Frontal cortex (tissue), 4 donors: ENCODE data around the gene SORCS3. TPM values are rescaled to one million over a fixed set of nuclear protein-coding genes. Genes with fewer than 3 reads are reported as not detected.

Experiments
- DNase-seq, 2 donors: peaks; one replicate each; pipeline ENCODE4 v3.0.0; 2012; ENCODE audit warnings: low spot score in 2 of 2
- FAIRE-seq: peaks from 2 replicates; lab custom pipeline; 2012; peaks lifted over from hg19 to GRCh38; lab: Jason Lieb, UNC
- total RNA-seq: library from RNA; depleted of rRNA; stranded (reverse); fragments of >200 nt; gene quantifications from one replicate; pipeline ENCODE4 v1.2.3, GENCODE V29; 2014
- donor health status: control.
- donor health status: control.
- donor health status: control.

SORCS3 gene
- total RNA-seq, 1 donor from 2014 or later, result 11.4 TPM

DNA sequence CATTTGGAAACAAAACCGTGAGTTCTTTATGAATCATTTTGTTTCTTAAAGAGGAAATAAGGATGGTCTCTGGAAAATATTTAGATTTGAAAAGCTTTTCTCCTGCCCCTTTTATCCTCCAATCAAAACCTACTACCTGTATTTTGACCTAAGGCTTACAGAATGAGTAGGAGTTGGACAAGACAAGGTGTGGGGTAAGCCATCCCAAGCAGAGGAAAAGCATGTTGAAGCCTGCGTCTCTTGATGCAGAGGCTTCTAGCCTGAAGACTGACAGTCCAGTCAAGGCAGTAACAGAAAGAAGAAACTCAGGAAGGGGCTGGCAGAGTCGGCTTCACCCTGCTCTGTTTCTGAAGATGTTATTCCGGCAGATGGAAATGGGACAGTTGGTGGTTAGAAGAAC, 551.1 kb downstream of the SORCS3 start:
- DNase-seq, result no peak

DNA sequence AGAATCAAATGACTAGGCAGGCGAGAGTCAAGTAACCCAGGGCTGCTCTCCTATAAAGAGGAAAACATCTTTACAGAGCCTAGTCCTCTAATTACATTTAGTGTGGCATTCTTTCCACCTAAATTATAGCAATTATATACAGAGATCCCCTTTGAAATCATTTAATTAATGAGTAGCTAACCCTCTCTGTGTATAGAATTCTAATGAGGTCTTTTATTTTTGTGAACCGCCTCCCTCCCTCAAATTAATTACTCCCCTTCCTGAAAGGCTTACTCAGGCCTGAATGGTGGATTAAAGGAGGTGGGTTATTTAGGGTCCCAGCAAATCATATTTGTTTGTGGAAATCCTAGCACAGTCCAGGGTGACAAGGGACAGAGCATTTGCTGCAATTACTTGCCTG, 551.8 kb downstream of the SORCS3 start:
- DNase-seq (peak in 1 of 2 donors; percentile 8), FAIRE-seq (no peak)

More for the DNA sequence above, 551.1 kb downstream of the SORCS3 start:
- FAIRE-seq, result no peak

DNA sequence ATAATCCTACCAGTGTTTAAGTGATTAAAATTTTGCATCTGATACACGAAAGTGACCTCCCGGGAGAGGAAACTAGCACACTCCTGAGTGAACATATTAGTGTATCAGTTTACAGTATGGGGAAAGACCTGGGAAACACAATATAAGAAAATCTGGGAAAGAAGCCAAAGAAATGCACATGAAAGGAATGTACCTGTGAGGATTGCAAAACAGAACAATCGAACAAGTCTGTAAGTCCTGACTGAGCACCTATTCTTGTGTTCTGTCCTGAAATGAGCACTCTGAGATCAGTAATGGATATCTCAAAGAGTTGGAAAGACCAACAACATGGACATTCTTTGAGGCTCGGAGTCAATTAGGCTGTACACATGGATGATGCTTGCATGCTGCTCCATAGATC, 554.7 kb downstream of the SORCS3 start:
- FAIRE-seq, result no peak
- DNase-seq, result no peak

DNA sequence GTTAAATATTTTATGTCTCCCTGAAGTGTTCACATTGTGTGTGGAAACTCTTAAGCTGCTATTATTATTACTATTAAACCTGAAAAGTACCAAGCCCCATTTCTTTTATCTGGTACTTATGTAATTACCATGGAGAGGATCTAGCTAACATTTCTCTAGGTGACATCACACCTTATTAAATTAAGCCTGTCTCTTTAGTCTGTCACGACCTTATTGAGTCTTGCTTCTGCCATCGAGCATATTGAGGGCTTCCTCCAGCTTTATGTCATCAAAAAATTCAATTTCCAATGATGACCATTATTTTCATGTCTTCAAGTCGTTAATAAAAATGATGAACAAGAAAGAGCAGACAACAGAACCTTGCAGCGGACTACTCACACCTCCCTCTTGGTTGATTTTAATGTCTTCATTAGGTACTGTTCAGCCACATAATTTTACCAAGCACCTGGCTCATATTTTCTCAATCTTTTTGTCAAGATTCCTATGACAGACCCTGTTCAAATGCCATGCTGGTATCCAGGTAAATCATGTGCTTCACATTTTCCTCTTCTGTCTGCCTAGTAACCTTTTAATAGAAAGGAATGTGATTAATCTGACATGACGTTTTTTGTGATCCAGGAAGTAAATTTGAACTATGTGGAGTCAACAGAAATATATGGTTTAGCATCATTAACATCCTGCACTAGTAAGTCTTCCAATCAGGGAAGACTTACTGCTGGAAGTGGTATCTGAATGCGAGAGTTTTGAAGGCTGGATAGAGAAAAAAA, 556.7 kb downstream of the SORCS3 start:
- FAIRE-seq, result no peak

DNA sequence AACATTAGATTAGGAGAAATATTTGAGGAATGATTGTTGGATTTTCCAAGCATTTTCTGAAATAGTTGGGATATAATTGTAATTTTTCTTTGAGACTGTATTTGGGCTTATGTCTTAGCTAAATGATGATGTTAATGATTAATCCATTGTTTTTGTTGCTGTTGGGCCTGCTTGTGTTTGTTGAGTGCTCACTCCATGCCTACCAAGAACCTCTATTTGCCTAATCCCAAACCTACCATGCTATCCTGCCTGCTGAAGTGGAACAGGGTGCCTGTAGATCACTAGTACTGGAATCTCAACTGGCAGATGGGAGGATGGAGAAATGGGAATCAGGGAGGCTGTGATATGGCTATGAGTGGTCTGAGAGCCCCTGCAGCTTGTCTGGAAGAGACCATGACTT, 565.5 kb downstream of the SORCS3 start:
- FAIRE-seq (no peak), DNase-seq (no peak)

More for the DNA sequence above, 556.7 kb downstream of the SORCS3 start:
- DNase-seq, result no peak

DNA sequence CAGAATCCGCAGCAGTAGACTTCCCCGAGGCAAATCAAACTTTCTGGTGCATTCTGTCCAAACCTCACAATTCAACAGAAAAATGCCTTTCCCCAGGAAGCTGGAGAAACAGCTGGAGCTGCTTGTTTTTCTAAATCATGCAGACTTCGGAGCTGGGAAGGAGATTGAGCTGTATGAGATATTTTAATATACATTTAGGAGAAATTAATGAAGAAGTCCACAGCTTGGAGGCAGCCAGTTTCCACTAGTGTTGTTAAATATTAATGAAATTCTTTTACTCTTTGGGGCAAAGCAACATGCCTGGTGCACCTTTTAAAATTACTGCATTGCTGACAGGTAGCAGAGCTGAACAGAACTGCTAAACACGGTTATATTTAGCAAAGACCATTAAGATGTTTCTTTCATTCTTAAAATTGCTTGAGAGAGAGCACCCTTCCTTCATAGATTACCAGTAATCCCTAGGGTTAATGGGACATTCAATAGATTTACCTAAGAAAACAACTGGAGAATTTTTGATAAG, 566.4 kb downstream of the SORCS3 start:
- DNase-seq (no peak), FAIRE-seq (no peak)

DNA sequence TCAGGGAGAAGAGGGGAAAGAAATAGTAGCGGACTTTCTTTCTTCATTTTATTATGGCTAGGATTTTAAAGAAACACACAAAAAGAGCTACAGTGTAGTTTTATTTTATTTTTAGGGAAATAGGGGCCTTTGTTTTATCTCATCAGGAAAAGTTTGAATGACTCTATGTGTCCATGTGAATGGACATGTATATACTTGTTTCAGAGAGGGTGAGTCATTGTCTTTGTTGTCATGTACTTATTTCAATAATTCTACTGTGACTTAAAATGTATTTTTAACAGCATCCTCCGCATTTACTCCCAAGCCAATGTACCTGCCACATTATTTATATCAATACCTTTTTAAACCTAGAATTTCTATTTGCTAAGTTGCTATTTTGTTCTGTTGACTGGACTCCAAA, 569.5 kb downstream of the SORCS3 start:
- no peak for FAIRE-seq
- no peak for DNase-seq

DNA sequence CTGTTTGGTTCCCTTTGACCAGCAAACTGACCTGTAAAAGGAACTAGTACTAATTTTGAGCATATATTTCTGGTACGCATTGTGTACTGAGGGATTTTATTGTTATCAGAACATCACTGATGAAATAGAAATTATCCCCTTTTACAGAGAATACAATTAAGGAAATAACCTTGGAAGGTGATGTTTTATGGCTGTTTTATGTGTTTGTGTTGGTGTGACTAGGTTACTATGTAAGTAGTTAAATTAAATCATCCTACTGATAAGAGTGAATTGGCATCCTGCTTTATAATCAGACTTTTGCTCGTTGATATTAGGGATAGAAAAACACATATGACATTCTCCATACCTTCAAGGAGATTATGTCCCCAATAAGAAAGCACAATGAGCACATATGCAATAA, 596.6 kb downstream of the SORCS3 start:
- FAIRE-seq, result no peak
- no peak for DNase-seq

DNA sequence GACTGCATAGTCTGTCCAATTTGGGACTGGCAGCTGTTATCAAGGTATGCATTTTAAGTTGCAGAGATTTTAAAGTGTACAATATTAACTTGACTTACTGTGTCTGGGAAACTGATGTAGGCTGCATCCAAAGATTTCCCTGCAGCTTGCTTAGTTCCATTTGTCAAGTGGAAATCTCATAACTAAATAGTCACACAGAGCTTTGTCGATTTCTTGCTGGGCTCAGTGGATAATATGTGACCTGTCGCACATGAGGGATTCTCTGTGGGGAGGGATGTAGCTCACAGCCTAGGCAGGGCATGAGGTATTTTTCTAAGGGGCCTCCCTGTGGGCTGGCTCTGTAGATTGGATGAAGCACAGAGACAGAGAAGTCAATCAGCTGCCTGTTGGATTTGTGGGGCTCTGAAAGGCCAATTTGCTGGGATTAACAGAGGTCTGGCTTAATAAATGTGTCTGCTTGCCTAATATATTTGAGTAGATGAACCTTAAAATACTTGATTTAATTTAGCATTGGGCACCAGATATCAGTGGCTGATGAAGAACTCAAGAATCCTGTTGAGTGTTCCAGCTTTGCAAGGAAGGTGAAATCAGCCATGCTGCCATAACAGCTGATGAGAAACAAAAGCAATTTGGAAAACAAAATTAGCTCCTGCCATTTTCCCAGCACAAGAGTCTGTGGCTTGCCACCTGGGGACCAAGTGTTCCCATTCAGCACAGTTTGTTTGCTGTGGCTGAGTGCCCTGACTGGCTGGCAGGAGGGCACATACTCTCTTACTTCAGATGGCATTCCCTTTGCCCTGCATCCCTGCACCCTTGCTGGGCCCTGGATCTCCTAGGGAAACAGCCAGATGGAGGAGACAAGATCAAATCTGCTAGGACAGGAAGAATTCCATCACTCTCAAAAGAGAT, 598.5 kb downstream of the SORCS3 start:
- DNase-seq, result no peak
- FAIRE-seq, result no peak

DNA sequence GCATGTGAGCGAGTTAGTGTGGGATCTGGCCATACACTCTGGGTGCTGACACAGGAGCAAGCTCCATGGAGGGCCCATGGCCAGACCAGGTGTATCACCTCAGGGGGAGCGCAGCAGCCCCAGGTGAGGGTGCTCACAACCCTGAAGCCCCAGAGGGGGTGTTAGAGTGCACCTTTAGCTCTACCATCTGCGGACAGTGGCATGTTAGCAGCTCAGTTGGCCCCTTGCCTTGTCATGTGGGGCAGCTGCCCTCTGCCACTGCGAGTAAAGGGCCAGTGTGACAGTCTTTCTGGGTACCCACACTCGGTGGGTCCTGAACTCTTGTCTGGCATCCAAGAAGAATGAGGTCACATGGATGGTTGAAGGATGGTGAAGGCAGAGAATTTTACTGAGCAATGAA, 600.2 kb downstream of the SORCS3 start:
- no peak for FAIRE-seq
- no peak for DNase-seq

DNA sequence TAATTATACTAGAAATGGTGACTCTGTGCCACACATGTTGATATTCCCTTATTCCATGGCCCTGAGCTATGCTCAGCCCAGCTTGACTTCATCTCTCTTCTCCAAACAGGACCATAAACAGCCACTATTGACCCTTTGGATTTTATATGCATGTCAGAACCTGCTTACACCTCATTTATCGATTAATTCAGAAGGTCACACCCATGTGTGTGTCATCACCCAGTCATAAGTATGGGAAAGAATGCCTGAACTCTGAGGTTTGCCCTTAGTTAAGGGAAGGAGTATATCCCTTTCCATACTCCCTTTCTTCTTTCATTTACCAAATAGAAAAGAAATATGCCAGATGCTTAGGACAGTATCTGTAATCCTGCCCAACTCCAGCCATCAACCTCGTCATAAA, 602.3 kb downstream of the SORCS3 start:
- DNase-seq (no peak), FAIRE-seq (no peak)

DNA sequence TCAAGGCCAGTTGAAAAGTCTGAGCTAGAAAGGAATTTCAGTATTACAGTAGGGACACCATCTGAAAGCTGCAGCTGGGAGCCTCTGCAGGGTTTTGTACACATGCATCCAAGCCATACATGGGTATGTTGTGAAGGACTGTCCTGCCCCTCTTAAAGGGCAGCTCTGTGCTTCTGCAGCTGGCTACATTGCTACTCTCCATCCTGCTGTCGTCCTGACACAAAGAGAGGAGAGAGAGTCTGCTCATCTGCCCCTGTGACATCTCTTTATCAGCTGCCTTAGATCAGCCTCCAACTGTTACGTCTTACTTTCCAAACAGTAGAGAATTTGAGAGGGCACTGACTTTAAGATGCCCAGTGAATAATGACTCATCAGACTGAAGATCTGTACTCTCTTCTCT, 602.7 kb downstream of the SORCS3 start:
- DNase-seq, result no peak
- FAIRE-seq, result no peak

DNA sequence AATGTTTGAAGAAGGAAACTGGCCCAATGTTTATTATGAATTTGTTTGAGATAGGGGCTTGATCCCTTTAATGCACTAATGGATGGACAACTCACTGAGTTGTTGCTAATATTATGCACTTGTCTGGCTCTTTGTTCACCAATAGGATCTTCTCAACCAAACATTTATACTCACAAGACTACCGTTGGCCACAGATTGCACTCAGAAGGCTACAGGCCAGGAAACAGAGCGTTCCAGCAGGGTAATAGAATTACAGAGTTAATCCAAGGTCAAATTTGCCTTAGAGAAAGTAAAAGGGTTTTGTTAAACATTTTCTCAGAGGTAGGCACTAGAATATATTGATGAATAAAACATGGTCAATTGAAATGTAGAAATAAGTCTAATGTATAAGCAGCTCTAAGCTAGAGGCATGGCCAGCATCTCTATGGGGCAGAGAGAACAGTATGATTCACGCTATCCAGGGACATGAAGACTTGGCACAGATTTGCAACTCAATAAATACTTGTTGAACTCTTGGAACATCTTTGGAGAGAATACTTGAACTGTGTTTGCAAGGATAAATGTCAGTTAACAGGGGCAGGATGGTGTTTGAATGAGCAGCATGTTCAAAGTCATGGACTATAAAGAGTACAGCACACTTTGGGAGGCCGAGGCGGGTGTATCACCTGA, 606.9 kb downstream of the SORCS3 start:
- DNase-seq (no peak), FAIRE-seq (no peak)

DNA sequence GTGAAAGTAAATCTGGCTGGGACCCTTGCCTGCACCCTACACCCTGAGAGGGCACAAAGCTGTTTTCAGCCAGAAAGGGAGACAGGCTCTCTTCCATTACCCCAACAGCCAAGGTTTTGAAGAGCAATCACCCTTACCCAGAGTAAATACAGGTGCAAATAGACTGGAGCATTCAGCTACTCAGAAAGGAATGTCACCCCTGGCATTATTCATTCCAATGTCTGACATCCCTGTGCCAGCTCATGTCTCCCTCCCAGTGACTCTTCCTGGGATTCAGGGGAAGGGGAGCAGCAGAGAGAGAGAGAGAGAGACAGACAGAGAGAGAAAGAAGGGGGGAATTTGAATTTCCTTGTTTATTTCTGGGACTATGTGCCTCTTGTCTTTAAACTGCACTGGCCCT, 611.8 kb downstream of the SORCS3 start:
- FAIRE-seq (no peak), DNase-seq (no peak)

DNA sequence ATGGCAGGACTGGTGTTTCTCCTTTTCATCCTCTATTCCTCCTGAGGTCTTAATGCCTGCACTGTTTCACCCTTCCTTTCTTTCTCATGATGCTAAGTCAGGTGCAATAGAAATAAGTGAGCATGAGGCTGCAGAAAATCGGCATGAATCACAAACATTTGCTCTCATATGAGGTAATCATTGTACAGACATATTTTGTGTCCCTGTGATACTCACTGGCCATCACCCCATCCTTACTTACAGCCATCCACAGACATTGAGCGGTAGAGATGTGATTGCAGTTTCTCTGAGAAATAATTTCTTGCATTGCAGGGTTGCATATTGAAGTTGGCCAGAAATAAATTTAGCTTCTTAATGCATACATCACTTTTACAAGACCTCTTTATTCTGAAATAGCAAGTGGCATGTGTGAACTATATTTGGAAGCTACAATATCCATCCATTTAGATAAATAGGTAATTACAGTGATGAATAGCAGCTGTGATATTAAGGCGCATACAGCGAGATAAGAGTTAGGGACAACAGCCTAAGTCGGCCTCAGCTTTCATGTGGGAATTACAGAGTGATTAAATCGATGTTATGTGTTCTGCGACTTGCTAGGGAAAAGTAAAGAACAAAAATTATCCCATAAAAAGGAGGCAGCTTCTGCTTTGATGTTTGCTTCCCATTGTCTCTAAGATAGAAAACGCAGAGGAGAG, 612.6 kb downstream of the SORCS3 start:
- no peak for DNase-seq
- no peak for FAIRE-seq

DNA sequence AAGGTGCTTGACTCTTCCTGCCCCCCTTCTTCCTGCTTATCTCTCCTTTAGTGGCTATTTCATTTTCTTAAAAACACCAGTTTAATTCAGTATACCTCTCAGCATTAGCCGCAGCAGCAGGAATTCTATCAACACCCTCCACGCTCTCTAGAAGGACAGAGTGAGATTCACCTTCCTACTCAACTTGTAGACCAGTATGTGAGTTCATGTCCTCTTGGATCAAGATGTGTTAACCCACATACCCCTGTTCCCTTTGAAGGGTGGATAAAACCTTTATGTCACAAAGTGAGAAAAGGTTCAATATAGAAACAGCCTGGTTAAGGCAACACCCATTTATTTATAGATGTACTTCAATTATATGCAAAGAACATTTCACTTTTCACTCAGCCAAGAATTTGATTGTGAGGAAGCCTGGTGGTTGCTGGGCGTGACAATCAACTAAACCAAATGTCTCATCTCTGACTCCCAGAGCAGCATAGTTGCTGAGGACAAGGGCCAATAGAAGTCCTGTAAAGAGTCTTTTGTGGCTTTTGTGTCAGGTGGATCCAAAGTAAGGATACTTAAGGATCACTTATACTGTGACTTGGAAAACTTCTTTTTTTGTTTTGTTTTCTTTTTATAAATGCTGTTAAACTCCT, 617.1 kb downstream of the SORCS3 start:
- DNase-seq, result no peak

DNA sequence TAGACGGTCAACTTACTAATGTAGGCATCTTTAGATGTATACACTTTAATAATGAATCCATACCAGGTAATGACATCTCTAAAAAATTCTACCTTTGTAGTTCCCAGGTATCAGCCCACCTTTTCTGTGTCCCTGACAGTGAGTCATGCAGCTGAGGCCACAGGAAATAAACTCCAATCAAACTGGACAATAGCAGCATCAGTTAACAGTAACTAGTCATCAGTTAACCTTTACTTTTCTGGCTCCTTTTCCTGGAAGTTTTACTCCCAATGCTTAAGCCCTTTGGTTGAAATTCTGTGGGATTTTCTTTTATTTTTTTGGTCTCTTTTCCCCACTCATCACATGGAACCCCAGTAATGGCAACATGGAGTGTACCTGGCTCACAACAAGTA, 617.6 kb downstream of the SORCS3 start:
- DNase-seq (no peak), FAIRE-seq (no peak)

More for the DNA sequence above, 617.1 kb downstream of the SORCS3 start:
- FAIRE-seq, result no peak

DNA sequence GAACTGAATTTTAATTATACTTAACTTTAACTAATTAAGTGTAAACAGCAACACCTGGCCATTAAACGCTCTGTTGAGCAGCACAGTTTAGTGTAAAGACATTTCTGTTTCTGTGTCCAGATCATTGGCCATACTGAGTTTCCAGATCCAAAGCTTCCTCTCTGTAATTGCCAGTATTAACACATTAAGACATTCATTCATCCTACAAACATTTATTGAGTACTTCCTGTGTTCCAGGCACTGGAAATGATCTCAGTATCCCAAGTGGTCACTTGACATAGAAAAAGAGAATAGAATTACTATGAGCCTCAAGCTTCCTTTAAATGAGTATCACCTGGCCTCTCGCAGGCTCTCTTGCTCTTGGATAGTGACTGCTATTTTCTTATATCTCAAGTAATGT, 618.1 kb downstream of the SORCS3 start:
- no peak for FAIRE-seq

DNA sequence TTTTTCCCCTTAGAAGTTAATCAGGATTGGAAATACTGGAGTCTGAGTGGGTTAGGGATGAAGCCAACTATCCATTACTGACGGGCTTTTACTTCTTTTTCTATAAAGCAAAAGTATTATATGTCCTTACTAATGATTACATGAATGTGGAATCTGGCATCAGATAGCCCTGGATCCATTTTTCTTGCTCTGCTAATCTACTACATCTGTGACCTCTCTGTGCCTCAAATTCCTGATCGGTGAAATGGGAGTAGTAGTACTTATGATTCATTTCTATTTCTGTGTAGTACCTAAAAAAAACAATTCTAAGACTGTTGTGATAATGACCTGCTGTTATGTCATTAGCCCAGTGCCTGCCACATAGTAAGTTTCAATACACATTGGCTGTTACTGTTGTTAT, 621.6 kb downstream of the SORCS3 start:
- FAIRE-seq (no peak), DNase-seq (no peak)

More for the DNA sequence above, 618.1 kb downstream of the SORCS3 start:
- no peak for DNase-seq
